Activated gamma-delta T cell (primary cell): ENCODE measurements around the gene TMEM205.
"Not testable (repeated sequence)": the region's sequence is repeated elsewhere in the genome, so short reads cannot be mapped to it uniquely, and the experiment has no call there.

ENCODE experiments used
- DNase-seq: peaks from one replicate; lab custom pipeline; 2025; lab: John Stamatoyannopoulos, UW
- total RNA-seq, 2 donors: gene quantifications; one replicate each; lab custom pipeline; 2026; lab: John Stamatoyannopoulos, UW

The TMEM205 gene
- total RNA-seq = 13.1 to 17.4 reads per million in 2 donors

DNA sequence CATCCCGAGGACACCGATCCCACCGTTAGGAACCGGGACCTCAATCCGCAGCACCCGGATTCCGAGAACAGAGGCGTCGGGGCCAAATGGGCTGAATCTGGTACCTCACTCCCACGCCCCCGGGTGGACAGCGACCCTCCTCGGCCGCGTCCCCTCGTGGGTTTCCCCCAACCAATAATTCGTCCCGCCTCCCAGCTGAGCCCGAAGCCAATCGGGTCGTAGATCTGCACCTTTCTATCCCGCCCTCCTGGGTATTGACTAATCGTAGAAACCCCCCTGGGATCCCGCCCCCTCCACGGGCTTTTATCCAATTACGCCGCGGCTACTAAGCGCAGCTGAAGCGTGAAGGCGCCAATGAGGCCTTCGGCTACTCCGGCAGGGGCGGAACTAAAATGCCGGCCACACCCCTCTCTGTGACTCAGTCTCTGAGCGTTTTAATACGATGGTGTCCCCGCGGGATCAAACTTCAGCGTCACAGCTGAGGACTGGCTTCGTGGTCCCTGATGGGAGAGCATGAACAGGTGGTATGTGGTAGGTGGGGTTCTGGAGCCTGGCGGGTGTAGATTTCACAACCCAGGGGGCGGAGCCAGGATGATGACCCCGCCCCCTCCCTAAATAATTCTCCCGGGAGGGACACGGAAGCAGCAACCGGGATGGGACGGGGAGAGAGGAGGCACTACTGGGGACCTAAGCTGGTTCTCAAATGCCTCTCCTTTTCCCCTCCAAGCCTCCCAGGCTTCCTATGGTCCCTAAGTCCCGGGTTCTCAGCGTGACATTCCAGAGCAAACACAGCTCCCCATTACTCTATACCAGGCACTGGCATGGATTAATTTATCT is at the start of gene TMEM205, which contains the start of gene CCDC159:
TSS of gene TMEM205 (minus strand) at position 165 of the 837 bp plus-strand sequence. CDS start 649 bp downstream, outside the sequence.
TSS of gene CCDC159 (plus strand) at position 416 of the 837 bp plus-strand sequence. CDS start at position 504, 88 bp downstream.
- DNase-seq = peak; percentile 63

- DNase-seq = no peak
These were observed 45.0 kb upstream of the TMEM205 start for GRCh38 chr19:11390933-11391680.

GRCh38 chr19:11390359-11390758 is 44.3 kb upstream of the TMEM205 start:
- no peak for DNase-seq

DNA sequence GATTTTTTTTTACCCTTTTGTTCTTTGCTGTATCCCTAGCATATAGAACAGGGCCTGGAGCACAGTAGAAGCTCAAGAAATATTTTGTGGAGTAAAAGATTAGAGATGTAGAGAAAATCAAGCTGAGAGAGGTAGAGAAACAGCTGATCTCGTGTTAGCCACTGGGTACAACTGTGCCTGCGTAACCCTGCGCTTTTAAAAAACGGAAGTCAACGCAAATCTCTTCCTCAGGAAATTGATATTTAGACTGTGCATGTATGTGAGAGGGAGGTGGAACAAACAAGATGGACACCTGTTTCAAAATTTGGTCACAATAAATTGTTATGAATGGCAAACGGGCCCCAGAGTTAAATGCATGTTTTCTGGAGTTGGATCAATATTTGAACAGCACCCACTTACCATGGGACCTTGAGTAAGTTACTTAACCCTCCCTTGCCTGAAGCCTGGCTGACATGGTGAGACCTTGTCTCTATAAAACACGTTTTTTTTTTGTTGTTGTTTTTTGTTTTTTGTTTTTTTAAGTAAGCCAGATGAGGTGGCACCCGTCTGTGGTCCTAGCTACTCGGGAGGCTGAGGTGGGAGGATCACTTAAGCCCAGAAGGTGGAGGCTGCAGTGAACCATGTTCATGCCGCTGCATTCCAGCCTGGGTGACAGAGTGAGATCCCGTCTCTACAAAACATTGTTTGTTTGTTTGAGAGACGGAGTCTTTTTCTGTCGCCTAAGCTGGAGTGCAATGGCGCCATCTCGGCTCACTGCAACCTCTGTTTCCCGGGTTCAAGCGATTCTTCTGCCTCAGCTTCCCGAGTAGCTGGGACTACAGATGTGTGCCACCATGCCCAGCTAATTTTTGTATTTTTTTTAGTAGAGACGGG is 41.3 kb upstream of the TMEM205 start:
- DNase-seq = no peak

DNA sequence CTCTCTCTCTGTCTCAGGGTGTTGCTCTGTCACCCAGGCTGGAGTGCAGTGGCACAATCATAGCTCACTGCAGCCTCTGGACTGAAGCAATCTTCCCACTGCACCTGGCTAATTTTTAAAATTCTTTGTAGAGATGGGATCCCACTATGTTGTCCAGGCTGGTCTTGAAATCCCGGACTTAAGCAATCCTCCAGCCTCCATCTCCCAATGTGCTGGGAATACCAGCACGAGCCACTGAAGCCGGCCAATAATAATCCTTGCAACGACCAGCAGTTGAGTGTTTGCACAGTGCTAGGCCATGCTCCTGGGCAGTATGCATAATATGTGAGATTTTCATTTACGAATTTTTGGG is 38.7 kb upstream of the TMEM205 start:
- DNase-seq = no peak

DNA sequence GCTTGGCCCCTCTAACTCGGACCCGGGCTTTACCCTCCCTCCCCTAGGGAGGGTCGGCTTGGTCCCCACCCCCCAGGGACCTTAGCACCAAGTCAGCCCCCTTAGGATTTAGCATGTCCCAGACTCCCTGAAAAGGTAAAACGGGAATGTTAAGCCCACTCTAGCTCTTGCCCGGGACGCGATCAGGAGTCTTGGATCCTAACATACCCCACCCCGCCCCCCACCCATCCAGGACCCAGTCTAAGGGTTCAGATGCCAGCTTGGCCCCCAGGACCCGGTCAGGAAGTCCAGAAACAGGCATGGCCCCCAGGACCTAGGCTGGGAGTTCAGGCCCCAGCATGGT is 37.6 kb upstream of the TMEM205 start:
- no peak for DNase-seq

DNA sequence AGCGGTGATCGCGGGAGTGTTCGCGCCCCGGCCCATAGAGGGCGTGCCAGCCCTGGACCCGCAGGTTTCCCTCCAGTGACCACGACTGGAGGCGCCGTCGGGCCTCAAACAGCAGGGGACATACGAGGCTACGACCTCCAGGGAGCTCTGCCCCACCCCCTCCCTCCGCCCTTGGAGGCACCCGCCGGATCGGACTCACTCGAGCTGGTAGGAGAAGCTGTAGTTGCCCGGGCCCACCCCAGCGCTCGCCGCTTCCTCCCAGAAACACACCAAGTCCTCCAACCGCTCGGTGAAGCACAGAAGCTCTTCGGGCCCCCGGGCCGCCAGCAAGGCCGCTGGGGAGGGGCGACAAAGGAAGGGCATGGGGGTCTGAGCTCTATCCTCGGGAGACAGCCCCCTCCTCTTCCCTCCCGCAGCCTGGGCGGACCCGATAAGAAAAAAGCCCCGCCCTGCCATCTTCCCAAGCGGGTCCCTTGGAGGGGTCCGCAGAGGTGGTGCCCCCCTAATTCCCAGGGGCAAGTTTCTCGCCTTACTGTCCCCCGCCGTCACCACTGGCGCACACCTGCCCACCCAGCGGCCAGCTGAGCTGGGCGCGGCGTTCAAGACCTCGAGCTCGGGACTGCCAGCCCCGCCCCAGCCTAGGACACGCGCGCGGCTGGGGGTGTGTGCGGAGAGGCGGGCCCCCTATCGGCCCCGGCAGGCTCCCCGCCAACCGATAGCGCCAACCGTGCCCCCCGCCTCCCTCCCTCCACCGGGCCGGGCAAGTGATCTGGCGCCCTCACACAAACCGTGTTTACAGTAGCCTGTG is 37.0 kb upstream of the TMEM205 start:
- DNase-seq = no peak

DNA sequence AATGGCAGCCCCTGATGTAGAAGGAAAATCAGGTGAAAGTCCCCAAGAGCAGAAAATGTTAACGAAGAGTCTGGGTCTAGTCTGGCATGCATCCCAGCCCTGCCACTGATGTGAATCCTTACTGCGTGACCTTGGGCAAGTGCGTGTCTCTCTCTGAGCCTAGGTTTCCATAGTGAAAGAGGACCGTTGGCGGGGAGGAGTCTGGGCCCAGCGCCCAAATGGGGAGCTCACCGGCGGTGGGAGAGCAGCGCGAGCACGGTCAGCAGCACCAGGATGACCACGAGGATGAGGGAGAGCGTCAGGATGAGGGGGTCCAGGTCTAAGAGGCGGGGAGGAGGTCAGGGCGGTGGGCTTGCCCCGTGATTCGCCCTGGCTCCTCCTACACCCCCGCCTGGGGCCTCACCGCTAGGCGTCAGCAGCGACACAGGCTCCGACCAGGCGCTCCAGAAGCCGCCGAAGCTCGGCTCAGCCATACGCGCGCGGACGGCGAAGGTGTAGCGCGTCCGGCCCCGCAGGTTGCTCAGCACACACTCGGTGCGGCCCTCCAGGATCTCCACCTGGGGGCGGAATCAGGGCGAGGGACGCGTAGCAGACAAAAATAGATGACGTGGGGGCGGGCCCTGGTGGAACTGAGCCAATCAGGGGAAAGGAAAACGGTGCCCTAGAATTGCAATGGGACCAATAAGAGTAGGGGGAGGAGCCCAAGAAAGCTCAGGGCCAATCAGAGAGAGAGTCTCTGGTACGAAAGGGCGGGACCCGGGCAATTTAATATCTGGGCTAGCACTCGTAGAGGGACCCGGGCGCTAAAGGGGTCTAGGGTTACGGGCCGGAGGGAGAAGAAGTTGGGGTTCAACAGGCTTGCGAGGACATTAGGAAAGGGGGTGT is 34.8 kb upstream of the TMEM205 start:
- DNase-seq = peak; percentile 78

GRCh38 chr19:11379857-11380350 is 33.8 kb upstream of the TMEM205 start:
- no peak for DNase-seq

- DNase-seq = not testable (repeated sequence)
These were observed 33.3 kb upstream of the TMEM205 start for GRCh38 chr19:11379269-11379845.

GRCh38 chr19:11378319-11379189 is 32.5 kb upstream of the TMEM205 start:
- DNase-seq = no peak

GRCh38 chr19:11377756-11378155 is 31.7 kb upstream of the TMEM205 start:
- no peak for DNase-seq

DNA sequence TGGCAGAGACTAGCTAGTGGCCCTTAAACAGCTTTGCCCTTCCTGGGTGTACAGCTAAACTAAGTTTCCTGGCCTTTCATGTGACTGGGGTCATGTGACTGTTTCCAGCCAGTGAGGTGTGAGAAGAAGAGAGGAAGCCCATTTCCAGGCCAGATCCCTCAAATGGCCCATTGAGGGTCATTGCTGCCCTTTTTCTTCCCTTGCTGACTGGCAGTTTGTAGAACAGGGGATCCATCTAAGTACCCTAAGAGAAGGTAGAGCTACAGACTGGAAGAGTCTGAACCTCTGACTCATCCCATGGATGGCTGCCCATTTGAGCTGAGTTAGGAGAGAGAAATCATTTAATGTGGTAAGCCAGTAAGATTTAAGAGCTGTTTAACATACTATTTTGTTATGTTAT is 31.2 kb upstream of the TMEM205 start:
- no peak for DNase-seq

GRCh38 chr19:11375143-11375948 is 29.3 kb upstream of the TMEM205 start:
- peak; percentile 38 for DNase-seq

DNA sequence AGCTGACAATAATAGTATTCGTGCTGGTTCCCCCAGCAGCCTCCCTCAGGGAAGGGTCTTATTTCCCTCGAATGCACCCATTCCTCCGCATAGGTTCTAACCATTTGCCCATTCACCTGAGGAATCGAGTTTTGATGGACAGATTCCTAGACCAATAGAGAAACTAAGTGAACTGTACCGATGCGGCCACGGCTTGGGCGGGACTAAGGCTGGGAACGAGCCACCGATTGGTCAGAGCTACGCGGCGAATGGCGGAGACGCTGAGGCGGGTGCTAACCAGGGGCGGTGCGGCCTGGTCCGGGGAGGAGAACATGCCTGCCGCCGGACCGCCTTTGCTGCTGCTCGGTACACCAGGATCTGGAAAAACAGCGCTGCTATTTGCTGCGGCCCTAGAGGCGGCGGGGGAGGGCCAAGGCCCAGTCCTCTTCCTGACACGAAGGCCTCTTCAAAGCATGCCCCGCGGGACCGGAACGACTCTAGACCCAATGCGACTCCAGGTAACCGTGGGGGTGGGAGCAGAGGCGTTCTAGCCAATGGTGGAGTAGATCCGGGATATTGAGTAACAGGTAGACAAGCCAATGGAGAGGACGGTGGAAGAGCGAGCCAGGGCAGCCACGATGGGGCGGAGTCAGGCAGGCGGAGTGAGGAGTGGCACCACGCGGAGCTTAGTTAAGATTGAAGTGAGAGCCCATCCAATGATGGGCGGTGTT is 28.5 kb upstream of the TMEM205 start, which contains the start of gene SWSAP1:
TSS of gene SWSAP1 (plus strand) at position 234 of the 710 bp plus-strand sequence. CDS start at position 249, 15 bp downstream.
- DNase-seq = peak; percentile 85

GRCh38 chr19:11373885-11374432 is 27.9 kb upstream of the TMEM205 start:
- no peak for DNase-seq
